ENCODE data around the gene VDR.

Gene VDR

DNA sequence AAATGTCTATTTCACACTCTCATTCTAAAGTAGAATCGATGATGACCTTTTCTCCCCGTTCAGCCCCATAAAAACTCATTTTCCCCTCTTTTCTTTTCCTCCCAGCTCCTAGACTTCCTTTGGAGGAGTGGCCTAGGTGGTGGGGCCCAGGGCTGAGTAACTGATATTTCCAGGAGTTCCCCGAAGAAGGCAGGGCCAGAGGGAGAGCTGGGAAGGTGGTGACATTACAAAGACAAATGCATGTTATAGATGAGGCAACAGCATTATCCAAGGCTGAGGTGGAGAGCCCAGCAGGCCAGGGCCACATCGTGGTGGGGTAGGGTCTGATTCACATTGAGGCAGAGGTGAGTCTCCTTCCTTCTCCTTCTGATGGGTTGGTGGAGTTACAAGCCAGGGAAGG lies 62.9 kb downstream of the VDR start:
- Mint-ChIP-seq H3K9me3 (no peaks in the 10 kb centered on the region), H3K27me3 (no peaks in the 10 kb centered on the region), H3K27ac (no peak overlapping the region), H3K4me3 (no peak overlapping the region), H3K4me1 (peaks cover 32% of the 10 kb centered on the region)
- ATAC-seq, result no peak
- no peak for DNase-seq

DNA sequence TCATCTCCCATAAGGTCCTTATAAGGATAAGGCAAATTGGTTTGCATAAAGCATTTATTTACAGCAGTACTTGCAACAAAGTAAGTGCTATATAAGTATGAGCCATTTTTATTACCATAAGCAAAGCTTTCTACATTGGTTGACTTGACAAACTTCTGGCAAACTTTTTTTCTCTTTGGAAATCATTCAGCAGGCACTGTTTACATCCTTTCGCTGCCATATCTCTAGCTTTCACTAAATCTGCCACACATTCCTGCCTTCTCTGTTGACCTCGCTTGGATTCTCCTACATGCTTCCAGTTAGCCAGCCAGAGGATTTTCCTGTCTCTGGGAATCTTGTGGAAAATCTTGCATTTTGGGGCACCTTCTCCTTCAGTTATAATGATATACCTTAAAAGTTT lies 63.3 kb downstream of the VDR start:
- no peak overlapping the region for H3K27ac Mint-ChIP-seq
- H3K27me3 Mint-ChIP-seq, result no peaks in the 10 kb centered on the region
- no peak overlapping the region for H3K4me3 Mint-ChIP-seq
- DNase-seq, result no peak
- H3K4me1 Mint-ChIP-seq, result peaks cover 36% of the 10 kb centered on the region
- H3K9me3 Mint-ChIP-seq, result no peaks in the 10 kb centered on the region
- ATAC-seq, result no peak

- Mint-ChIP-seq H3K27me3 (no peaks in the 10 kb centered on the region), H3K4me3 (no peak overlapping the region), H3K4me1 (peaks cover 45% of the 10 kb centered on the region), H3K27ac (no peak overlapping the region), H3K9me3 (no peaks in the 10 kb centered on the region)
- ATAC-seq, result no peak
- no peak for DNase-seq
These were observed 64.2 kb downstream of the VDR start for GRCh38 chr12:47840571-47840970.

GRCh38 chr12:47839214-47839876 lies 65.4 kb downstream of the VDR start:
- peaks cover 57% of the 10 kb centered on the region for H3K4me1 Mint-ChIP-seq
- H3K27me3 Mint-ChIP-seq, result no peaks in the 10 kb centered on the region
- DNase-seq, result no peak
- no peak overlapping the region for H3K27ac Mint-ChIP-seq
- H3K9me3 Mint-ChIP-seq, result no peaks in the 10 kb centered on the region
- ATAC-seq, result peak; percentile 17
- no peak overlapping the region for H3K4me3 Mint-ChIP-seq

DNA sequence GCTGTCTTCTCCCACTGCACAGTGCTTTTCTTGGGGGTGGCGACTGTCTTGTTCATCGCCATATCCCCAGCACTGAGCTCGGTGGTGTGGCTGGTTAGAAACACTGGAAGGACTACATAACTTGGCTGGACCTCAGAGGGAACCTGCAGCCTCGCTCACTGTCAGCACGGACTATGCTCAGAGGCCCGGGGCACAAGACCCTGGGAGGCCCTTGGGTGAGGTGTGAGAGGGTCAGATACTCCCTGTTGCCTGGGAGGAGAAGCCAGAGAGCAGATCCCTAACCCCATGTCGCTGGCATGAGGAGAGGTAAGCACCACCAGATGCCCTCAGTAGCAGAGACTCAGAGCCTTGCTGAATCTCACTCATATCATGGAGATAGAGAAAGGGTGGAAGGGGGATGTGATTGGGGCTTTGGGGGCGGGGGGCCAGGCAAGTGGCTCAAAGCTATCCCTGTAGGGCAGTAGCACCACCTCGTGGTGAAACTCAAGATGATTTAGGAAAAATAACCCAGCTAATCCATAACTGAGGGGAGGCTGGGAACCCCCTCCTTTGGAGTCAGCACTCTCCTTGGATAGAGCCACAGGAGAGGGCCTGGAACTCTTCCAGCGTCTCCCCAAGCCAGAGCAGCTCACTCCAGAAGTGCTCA lies 66.4 kb downstream of the VDR start:
- DNase-seq (peak; percentile 32 to 51), ATAC-seq (peak; percentile 35)
- no peak overlapping the region for H3K4me3 Mint-ChIP-seq
- peak overlapping the region in 1 of 2 donors; percentile 14 for H3K27ac Mint-ChIP-seq
- no peaks in the 10 kb centered on the region for H3K27me3 Mint-ChIP-seq
- no peaks in the 10 kb centered on the region for H3K9me3 Mint-ChIP-seq
- peaks cover 67% of the 10 kb centered on the region for H3K4me1 Mint-ChIP-seq

GRCh38 chr12:47837190-47838171 lies 67.3 kb downstream of the VDR start:
- peak overlapping the region; percentile 9 to 42 for H3K4me3 Mint-ChIP-seq
- ATAC-seq (no peak), DNase-seq (peak; percentile 53 to 57)
- no peaks in the 10 kb centered on the region for H3K9me3 Mint-ChIP-seq
- H3K4me1 Mint-ChIP-seq, result peaks cover 75% of the 10 kb centered on the region
- H3K27ac Mint-ChIP-seq, result peak overlapping the region in 1 of 2 donors; percentile 87
- no peaks in the 10 kb centered on the region for H3K27me3 Mint-ChIP-seq

GRCh38 chr12:47835831-47836155 lies 69.0 kb downstream of the VDR start:
- H3K9me3 Mint-ChIP-seq, result no peaks in the 10 kb centered on the region
- DNase-seq, result no peak
- no peak for ATAC-seq
- peak overlapping the region in 1 of 2 donors; percentile 50 for H3K4me3 Mint-ChIP-seq
- peak overlapping the region; percentile 1 to 42 for H3K27ac Mint-ChIP-seq
- no peaks in the 10 kb centered on the region for H3K27me3 Mint-ChIP-seq
- H3K4me1 Mint-ChIP-seq, result peaks cover 83% of the 10 kb centered on the region

DNA sequence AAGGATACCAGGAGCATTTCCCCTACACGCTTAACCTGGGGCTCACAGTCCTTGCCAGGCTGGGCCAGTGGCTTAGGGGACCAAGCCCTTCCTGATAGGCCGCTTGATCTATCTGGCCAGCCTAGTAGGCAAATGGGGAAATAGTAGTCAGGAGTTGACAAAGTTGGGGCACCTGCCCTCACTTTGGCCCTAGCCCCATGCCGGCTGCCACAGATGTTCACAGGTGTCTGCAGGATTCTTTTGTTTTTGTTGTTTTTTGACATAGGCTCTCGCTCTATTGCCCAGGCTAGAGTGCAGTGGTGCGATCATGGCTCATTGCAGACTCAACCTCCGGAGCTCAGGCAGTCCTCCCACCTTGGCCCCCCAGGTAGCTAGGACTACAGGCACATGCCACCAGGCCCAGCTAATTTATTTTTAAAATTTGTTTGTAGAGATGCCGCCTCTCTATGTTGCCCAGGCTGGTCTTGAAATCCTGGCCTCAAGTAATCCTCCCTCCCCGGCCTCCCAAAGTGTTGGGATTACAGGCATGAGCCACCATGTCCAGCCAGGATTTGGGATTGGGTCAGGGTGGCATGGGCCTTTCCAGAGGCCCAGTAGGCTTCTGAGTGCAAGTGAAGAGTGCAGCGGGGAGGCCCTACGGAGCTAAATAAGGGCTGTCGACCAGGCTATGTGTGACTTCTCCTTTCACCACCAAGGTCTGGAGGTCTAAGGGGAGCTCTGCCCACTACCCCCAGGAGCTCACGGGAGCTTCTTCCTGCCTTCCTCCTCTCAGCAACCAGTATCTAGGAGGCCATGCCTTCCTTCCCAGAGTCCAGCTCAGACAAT lies 69.6 kb downstream of the VDR start:
- Mint-ChIP-seq H3K4me1 (peaks cover 89% of the 10 kb centered on the region), H3K27me3 (no peaks in the 10 kb centered on the region), H3K9me3 (no peaks in the 10 kb centered on the region), H3K27ac (peak overlapping the region; percentile 15 to 42), H3K4me3 (peak overlapping the region in 1 of 2 donors; percentile 76)
- no peak for DNase-seq
- no peak for ATAC-seq

- ATAC-seq (no peak), DNase-seq (no peak)
- H3K27me3 Mint-ChIP-seq, result no peaks in the 10 kb centered on the region
- peak overlapping the region; percentile 72 to 77 for H3K27ac Mint-ChIP-seq
- peak overlapping the region; percentile 25 to 76 for H3K4me3 Mint-ChIP-seq
- H3K9me3 Mint-ChIP-seq, result no peaks in the 10 kb centered on the region
- peaks cover 95% of the 10 kb centered on the region for H3K4me1 Mint-ChIP-seq
These were observed 70.4 kb downstream of the VDR start for GRCh38 chr12:47834199-47834903.

DNA sequence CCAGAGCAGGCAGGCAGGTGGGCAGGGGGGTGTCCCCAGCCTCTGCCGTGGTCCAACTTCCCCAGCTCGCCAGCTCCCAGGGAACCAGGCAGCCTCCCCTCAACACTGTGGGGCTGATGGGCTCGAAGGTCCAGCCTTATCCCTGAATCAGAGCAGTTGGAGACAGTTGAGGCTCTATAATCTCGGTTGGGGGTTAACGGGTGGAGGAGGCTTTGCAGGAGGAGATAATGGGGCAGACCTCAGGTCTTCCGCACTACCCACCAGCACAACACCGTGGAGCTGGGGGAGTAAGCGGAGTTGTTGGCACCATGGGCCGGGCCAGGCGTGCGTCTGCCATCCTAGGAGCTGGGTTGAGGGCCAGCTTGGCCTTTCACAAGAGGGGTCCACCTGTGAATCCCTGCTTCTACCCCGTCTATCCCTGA lies 71.2 kb downstream of the VDR start:
- H3K4me3 Mint-ChIP-seq, result peak overlapping the region; percentile 76 to 88
- H3K27ac Mint-ChIP-seq, result peak overlapping the region; percentile 72 to 98
- no peaks in the 10 kb centered on the region for H3K9me3 Mint-ChIP-seq
- no peak for DNase-seq
- no peak for ATAC-seq
- H3K4me1 Mint-ChIP-seq, result peaks cover 95% of the 10 kb centered on the region
- H3K27me3 Mint-ChIP-seq, result no peaks in the 10 kb centered on the region

GRCh38 chr12:47832263-47832933 lies 72.4 kb downstream of the VDR start:
- Mint-ChIP-seq H3K27me3 (no peaks in the 10 kb centered on the region), H3K9me3 (no peaks in the 10 kb centered on the region), H3K4me3 (peak overlapping the region; percentile 76 to 88), H3K27ac (peak overlapping the region; percentile 96 to 98), H3K4me1 (peaks cover 93% of the 10 kb centered on the region)
- ATAC-seq (peak; percentile 90), DNase-seq (peak; percentile 85 to 95)

DNA sequence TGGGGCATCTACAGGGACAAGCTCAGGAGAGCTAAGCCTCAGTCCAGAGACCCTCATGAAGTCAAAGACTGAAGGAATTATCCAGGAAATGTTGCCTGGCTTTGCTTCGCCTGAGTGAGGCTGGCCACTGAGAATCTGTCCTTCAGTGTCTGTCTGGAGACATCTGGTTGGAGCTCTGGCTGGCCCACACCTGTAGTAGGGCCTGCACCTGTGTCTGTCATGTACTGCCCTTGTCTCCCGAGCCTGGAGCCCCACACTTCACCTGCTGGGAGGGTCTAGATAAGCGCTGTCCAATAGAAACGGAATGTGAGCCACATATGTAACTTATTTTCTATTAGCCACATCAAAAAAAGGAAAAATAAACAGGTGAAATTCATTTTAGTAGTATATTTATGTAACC lies 75.2 kb downstream of the VDR start:
- H3K4me1 Mint-ChIP-seq, result peaks cover 92% of the 10 kb centered on the region
- H3K4me3 Mint-ChIP-seq, result peak overlapping the region; percentile 63 to 67
- no peak for DNase-seq
- ATAC-seq, result no peak
- peak overlapping the region; percentile 60 to 94 for H3K27ac Mint-ChIP-seq
- H3K27me3 Mint-ChIP-seq, result no peaks in the 10 kb centered on the region
- H3K9me3 Mint-ChIP-seq, result no peaks in the 10 kb centered on the region

DNA sequence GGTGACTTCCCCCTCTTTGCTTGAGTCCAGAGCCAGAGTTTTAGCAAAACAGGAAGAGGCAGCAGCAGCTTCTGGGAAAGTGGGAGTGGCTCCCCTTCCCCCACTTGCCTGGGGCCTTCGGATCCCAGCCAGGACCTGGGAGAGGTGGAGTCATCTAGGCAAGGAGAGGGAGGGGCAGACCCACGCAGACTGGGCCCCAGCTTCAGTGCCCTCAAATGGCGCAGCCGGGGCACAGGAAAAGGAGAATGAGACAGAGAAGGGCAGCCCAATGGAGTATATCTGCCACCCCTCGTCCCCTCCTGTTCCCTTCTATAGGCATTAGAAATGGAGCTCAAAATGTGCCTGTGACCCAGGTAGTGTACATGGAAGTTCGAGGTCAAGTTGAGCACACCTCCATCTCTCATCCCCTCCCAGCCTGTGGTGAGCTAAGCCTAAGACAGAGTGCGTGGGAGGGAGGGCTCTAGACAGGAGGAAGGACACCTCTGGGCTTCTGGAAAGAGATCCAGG lies 75.8 kb downstream of the VDR start:
- peak overlapping the region; percentile 60 to 94 for H3K27ac Mint-ChIP-seq
- peak overlapping the region; percentile 63 to 67 for H3K4me3 Mint-ChIP-seq
- H3K27me3 Mint-ChIP-seq, result no peaks in the 10 kb centered on the region
- H3K9me3 Mint-ChIP-seq, result no peaks in the 10 kb centered on the region
- ATAC-seq (no peak), DNase-seq (no peak)
- H3K4me1 Mint-ChIP-seq, result peaks cover 92% of the 10 kb centered on the region

Data from stimulated activated naive CD8-positive, alpha-beta T cell treated with anti-CD3 and anti-CD28 coated beads, Interleukin-15, amount 100 ng/mL, for 72 hours (primary cell).